ENCODE measurements around the gene FRMPD2.

GRCh38 chr10:48257407-48257961, 17.0 kb downstream of the FRMPD2 start:
- TF ChIP-seq CTCF (IDR thresholded peaks at IDR 0.05; ENCODE audit: extremely low read depth in 1 of 2, insufficient read depth in 1 of 2, low read depth in 1 of 2, low read length in 2 of 2) (no peak), POLR2AphosphoS5 (IDR thresholded peaks at IDR 0.05; ENCODE audit: insufficient read depth, low read depth, low read length) (no peak), POLR2A (IDR thresholded peaks at IDR 0.05; ENCODE audit: low read depth, low read length) (no peak), GATA2 (IDR thresholded peaks at IDR 0.05; ENCODE audit: insufficient read depth, insufficient read length, low read depth, low read length) (no peak)

All from endothelial cell of umbilical vein (primary cell).